CD4-positive, alpha-beta T cell treated with Interleukin-17A for 1 hour (primary cell): Measurements from ENCODE around the gene P2RX2.
A peak's percentile ranks its signal among the peaks of the same experiment; 100 is the strongest.
"Not testable (repeated sequence)": the region's sequence is repeated elsewhere in the genome, so short reads cannot be mapped to it uniquely, and the experiment has no call there.

ENCODE experiments used
- DNase-seq: peaks from one replicate; pipeline ENCODE4 v3.0.0-alpha.2; 2020

Gene P2RX2

DNA sequence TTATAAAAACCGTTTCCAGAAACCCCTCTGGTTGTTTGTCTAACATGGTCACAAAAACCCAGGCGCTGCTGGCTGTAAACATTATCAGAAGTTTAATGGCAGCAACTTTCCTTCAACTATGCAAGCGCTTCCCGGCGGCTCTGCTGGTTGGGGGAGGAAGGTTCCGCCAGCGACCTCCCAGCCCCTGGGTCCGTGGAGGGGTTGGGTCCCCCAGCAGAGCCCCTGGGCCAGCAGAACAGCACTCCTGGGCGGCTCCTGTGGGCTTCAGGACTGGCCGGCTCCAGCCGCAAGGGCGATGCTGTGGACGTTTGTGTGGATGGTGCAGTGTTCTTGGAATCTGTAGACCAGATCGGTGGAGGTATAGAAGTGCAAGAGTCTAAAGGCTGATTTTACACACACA is 34.1 kb upstream of the P2RX2 start:
- DNase-seq, result no peak

DNA sequence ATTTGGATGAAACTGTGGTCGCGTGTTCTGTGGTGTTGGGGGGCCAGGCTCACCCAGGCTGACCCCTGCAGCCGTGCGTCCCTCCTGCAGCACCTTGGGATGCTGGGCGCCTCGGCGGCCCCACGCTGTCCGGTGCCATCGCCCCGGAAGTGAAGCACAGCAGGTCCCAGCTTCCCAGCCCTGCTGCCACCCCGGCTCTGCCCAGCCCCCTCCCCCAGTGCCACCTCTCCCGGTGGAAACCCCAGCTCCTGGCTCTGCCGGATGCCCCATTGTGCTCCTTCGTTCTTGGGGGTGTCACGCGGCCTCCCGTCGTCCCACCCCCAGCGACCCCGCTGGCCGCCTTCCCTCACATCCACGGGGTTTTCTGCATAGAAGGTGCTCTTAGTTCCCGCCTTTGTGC is 33.4 kb upstream of the P2RX2 start:
- DNase-seq, result no peak

DNA sequence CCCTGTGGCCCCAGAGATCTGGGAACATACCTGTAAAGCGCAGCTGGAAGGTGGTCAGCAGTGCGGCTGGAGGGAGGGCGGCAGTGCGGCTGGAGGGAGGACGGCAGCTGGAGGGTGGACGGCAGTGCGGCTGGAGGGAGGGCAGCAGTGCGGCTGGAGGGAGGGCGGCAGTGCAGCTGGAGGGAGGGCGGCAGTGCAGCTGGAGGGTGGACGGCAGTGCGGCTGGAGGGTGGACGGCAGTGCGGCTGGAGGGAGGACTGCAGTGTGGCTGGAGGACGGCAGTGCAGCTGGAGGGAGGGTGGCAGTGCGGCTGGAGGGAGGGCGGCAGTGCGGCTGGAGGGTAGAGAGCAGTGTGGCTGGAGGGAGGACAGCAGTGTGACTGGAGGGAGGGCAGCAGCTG is 31.6 kb upstream of the P2RX2 start:
- DNase-seq, result no peak

DNA sequence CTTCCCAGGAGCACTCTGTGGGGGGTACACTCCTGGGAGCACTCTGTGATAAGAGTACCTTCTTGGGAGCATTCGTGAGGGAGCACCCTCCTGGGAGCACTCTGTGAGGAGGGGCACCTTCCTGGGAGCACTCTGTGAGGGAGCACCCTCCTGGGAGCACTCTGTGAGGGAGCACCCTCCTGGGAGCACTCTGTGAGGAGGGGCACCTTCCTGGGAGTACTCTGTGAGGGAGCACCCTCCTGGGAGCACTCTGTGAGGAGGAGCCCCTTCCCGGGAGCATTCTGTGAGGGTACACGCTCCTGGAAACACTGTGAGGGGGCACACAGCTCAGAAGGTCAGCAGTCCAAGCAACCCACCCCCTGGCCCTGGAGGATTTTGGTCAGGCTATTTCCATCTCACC is 30.8 kb upstream of the P2RX2 start:
- no peak for DNase-seq

DNA sequence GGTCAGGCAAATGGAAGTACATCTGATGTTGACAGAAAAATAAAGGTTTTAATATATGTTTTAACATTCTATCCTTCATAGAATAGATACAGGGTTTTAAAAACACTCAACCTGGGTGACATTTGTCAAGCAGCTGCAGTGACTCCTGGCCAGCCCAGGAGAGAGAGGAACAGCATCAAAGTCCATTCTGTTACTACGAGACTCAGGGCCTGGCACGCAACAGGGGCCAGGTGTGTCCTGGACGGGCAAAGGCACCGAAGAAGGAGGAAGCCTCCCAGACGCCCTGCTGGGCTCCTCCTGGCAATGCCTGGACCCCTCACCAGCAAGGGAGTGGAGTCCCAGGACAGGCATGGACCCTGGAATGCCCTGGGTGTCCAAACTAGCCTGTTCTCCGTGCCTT is 30.3 kb upstream of the P2RX2 start:
- no peak for DNase-seq

DNA sequence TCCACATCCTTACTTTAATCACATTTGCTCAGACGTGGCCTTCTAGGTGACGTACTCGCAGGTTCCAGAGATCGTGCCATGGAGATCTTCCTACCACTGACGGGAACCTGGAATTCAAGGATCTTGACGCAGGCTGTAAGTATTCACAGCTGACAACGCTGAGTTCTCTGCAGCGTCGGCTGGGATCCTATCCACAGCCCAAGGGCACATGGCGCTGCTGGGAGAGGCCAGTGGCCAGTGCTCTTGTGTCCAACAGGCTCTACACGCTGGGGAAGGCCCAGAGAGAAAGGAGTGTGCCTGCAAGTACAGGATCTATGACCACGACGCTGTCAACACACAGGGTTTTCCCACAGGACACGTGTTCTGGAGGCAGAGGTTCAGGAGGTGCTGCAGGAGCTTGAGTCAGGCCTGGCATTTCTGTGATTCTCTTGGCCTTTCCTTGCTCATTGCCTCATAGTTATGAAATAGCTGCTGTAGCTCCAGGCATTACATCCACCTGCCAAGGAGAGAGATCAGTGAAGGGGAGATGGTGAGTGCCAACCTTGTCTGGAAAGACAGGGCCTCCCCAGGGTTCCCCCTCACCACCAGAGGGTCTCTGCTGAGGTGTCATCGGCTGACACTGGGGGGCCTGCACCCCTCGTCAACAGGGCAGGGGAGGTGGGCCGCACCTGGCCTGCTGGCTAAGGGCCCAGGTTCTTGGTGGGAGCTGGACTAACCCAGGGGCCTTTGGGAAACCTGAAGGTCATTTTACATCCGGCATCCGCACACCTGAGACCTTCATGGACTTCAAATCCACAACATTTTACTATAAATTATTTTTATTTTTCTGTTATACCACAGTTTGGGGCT is 29.5 kb upstream of the P2RX2 start:
- no peak for DNase-seq

DNA sequence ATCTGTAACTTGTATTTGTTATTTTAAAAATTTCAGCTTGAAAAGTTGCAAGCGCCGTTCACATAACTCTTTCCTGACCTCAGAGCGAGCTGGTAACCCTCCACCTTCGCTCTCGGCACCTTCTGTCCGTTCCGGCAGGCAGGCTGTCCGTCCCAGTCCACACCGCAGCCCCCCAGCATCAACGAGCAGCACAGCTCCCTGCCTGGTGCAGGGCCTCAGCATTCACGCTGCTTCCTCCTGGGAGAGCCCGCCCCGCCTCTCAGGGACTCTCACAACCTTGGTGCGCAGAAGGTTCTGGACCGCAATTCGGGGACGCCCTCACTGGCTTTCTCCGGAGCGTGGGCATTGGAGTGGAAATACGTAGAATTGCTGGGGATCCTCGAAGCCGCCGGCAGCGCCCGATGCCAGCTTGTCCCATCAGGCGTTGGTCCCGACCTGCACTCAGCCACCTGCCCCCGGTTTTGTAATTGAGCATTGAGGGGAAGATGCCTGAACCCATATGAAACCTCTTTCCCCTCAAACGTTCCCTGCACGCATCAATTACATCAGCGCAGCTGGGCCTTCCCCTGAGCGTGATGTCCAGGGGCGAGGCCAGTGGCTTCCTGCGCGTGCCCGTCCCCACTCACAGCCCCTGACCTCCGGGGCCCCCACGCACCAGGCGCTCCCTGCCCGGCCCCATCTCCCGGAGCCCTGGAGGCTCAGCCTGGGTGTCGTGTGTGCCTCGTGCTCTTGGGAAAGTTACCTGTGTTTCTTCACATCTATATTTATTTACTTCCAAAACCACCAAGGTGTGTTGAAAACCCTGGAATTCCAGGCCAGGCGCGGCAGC is 27.3 kb upstream of the P2RX2 start:
- DNase-seq, result no peak

DNA sequence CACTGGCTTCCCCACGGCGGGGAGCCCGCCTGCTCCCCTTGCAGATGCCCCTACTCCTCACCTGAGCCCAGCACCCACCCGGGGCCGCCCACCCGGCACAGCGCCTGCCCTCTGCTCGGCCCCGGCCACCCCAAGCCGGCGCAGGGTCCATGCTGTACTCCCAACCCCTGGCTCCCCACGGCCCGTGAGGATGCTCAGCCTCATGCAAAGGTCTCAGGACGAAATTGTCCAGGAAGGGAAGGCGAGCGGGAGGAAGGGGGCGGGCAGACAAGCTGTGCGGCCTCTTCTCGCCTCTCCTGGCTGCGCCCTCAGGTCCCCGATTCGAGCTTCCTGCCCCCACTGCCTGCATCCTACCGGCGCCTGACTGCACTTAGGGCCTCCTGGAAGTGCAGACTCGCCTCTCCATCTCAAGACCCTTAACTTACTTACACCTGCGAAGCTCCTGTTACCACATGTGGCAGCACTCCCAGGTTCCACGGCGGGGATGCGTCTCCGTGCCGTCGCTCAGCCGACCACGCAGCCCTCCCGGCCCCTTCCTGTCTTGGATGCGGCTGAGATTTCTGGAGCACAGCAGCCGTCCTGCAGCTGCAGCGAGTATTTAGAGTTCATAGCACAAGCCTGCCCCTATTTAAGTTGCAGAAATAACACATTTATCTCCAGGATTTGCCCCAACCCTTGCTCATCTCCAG is 26.1 kb upstream of the P2RX2 start:
- no peak for DNase-seq

DNA sequence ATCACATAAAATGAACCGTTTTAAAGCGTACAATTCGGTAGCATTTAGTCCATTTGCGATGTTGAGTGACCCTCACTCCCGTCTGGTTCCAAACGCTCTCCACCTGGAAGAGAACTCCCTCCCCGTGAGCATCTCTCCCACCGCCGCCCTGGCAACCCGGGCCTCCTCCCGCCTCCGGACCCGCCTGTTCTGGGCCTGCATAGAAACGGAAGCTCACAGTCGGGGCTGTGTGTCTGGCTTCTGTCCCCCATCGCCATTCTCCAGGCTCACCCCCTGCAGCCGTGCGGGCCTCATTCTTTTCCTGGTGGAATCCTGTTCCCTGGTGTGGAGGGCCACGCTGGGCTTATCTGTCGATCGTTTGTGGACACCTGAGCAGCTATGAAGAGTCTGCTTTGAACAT is 25.5 kb upstream of the P2RX2 start:
- no peak for DNase-seq

DNA sequence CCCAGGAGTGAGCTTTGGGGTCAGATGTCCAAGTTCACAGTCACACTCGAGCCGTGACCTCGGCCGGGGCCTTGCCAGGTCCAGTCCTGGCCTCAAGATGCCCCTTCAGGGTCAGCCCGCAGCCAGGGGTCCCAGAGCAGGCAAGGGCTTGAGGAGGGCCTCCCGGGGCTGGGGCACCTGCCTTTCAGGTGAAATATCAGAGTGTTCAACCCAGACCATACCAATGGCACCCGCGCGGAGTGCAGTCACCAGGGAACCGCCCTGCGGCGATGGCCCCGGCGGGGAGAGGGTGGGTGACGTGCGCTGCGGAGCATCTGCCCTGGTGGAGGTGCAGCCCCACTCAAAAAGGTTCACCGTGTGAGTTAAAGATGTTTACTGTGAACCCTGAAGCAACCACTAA is 25.1 kb upstream of the P2RX2 start:
- DNase-seq, result no peak

DNA sequence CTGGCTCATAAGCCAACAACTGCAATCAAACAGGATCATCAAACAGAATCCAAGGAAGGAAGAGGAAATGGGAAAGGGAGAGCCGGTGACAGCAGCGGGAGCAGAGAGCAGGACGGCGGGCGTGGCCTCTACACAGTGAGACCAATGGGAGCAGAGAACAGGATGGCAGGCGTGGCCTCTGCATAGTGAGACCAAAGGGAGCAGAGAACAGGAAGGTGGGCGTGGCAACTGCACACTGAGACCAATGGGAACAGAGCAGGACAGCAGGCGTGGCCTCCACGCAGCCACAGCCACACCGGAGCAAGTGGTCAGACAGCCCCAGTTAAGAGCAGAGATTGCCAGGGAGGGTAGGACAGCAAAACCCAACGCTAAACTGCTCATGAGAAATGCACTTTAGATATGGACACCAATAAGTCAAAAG is 24.6 kb upstream of the P2RX2 start:
- peak; percentile 15 for DNase-seq

DNA sequence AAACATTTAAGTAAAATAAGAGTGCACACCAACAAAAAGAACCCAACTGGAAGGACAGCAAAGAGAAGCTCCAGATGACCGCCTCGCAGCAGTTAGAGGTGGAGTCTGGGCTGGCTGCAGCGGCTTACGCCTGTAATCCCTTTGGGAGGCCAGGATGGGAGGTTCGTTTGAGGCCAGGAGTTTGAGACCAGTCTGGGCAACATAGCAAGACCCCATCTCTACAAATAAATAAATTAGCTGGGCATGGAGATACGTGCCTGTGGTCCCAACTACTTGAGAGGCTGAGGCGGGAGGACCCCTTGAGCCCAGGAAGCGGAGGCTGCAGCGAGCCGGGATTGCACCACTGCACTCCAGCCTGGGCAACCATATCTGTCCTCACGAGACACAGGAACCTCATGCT is 23.4 kb upstream of the P2RX2 start:
- no peak for DNase-seq

DNA sequence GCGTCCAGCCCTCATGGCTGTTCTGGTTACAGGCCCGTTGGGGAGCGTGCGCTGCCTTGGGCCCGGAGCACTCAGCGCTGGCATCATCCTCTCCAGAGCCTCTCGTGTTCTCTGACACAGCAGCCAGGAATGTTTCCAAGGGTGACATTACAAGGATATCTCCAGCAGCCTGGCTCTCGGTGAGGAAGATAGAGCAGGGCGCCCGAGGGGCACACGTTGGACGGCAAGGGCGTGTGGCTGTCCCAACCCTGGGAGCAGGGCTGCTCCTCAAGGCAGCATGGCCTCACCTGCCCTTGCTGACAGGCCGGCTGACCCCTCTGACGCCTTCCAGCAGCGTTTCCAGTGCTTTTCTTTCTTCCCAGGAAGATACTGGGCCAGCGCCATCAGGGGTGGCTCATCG is 22.6 kb upstream of the P2RX2 start:
- no peak for DNase-seq

DNA sequence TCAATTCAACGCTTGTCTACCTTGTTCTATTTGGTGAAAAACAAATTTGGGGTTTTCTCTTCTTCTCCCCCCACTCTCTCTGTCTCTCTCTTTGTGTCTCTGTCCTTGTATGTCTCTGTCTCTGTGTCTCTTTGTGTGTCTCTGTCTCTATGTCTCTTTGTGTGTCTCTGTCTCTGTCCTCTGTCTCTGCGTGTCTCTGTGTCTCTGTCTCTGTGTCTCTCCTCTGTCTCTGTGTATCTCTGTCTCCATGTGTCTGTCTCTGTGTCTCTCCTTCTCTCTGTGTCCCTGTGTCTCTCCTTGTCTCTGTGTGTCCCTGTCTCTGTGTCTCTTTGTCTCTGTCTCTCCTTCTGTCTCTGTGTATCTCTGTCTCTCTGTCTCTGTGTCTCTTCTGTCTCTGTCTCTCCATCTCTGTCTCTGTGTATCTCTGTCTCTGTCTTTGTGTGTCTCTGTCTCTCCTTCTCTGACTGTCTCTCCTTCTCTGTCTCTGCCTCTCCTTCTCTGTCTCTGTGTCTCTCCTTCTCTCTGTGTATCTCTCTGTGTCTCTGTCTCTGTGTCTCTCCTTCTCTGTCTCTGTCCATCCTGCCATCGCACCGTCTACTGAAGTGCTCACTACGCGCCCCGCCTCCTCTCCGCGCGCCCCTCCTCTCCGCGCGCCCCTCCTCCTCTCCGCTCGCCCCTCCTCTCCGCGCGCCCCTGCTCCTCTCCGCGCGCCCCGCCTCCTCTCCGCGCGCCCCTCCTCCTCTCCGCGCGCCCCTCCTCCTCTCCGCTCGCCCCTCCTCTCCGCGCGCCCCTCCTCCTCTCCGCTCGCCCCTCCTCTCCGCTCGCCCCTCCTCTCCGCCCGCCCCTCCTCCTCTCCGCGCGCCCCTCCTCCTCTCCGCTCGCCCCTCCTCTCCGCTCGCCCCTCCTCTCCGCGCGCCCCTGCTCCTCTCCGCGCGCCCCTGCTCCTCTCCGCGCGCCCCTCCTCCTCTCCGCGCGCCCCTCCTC is 21.0 kb upstream of the P2RX2 start:
- DNase-seq, result peak; percentile 63

DNA sequence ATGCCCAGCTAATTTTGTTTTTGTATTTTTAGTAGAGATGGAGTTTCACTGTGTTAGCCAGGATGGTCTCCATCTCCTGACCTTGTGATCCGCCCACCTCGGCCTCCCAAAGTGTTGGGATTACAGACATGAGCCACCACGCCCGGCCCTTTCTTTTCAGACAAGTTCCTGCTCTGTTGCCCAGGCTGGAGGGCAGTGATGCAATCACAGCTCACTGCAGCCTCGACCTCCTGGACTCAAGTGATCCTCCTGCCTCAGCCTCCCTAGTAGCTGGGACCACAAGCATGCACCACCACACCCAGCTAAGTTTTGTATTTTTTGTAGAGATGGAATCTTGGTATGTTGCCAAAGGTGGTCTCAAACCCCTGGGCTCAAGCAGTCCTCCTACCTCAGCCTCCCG is 19.1 kb upstream of the P2RX2 start:
- not testable (repeated sequence) for DNase-seq

DNA sequence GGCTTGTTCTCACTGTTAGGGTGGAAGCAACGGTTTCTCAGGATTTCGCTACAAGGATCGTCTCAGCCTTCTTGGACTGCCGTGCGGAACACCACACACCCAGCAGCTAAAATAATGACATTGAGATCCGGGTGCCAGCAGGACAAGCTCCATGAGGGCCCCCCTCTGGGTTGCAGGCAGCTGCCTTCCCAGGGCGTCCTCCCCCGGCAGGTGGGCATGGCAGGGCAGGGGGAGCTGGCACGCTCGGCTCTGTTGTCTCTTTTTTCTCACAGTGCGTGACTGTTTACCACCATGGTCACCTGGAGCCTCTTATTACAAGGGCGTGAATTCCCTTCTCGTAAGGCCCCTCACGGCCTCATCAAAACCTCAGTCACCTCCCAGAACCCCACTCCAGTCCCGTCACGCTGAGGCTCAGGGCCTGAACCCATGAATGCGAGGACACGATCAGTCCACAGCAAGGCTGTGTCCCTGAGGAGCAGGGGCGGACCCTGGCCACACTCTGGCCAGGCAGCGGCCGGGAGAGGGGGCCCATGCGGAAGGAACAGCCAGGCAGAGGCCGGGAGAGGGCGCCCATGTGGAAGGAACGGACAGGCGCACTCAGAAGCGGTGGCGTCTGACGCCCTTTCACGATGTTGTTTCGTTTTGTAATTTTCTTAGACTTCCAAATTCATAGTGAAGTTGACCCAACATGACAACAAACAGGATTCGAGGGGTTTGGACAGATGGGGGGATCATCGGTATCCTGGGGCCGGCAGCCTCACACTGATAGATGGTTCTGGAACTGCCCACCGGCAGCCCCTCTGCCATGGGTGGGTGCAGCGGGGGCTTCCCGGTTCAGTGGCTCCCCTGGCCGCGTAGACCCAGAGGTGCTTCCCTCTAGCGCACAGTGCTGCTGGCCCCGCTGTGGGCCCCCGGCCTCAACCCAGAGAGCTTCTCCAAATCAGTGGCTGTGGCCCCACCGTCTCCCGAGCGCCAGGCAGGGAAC is 18.2 kb upstream of the P2RX2 start:
- DNase-seq, result peak; percentile 37

DNA sequence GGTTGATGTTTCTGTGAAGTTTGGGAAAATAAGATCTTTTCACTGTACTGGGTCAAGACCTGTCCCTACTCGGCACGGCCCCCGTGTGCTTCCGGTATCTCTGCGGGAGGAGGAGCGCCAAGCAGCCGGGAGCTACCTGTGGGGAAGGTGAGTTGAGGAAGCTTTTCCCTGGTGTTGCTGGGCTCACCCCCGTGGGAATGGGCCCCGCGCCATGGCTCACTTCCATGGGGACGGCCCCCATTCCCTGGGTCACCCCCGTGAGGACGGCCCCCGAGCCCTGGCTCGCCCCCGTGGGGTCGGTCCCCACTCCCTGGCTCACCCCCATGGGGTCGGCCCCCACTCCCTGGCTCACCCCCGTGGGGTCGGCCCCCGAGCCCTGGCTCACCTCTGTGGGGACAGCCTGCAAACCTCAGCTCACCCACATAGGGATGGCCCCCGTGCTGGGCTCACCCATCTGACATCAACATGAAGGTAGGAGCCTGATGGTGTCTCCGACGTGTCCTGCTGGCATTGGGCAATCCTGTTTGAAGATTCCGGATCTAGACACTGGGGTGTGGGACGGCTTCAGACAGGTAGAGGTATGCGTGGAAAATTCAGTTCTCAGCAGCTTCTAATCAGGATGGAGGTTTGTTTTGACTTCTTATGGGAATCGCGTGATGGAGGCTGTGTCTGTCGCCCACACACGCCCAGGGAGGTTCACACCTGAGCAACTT is 17.2 kb upstream of the P2RX2 start:
- DNase-seq, result no peak

DNA sequence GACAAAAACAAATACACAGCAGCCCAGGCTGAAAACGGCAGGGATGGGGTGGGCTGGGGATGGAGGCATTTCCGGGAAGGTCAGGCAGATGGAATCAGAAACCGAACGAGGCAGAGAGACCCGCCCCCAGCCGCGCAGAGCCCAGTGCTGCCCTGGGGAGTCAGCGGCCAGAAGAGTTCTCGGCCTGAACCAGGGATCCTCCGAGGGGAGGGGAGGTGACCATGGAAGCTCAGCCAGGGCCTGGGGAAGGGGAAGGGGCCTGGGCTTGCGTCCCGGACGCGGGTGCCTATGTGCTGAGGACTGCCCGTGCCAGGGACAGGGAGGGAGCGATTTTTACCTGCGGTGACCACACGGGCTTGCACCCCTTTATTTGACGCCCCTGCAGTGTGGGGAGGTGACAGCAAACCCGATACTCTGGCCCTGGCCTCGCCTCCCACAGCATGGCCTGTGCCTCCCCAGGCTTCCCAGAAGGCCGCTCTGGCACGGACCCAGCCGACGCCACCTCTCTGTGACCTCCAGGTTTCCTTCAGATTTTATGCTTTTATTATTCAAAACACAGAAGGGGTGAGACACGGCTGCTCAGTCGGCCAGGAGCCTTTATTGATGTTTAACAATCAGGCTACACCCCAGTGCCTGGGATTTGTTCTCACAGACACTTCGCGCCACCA is 15.9 kb upstream of the P2RX2 start:
- no peak for DNase-seq

DNA sequence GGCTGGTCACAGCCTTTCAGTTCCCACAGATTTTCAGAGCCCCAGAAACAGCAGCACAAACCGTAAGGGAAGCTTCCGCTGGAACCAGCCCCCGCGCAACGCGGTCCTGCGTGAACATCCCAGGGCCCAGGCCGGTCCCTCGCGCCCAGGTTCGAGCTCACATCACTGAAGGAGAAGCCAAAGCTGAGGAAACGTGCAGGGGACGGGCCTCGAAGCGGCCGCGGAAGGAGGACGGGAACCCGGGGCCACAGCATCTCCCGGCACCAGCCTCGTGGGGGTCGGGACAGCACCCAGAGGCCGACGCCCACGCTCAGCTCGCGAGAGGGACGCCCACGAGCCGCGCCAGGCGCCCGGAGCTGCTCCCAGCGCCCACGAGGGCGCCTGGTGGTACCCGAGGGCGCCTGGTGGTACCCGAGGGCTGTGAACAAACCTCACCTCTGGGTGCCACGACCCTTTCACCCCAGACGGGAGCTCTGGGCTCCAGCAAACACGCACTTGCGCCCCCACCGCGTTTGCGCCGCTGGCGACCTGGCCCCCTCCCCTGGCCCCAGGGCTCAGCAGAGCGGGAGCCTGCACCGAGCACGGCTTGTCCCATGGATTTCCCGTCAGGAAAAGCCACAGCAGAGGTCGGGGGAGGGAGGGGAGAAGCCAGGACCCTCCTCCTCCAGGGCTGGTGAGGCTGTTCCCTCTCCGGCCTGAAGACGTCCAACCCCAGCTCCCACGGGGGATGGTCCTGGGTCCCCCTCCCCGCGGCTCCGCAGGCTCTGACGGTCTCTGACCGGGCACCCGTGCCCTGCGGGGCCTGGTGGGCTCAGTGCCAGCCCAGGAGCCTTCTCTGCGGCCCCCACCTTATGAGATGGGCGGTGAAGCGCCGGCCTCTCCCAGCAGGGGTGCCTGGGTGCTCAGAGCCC is 15.1 kb upstream of the P2RX2 start:
- DNase-seq, result no peak
